DOHH2 (cell line): ENCODE measurements around the gene CLDN34.
A peak's percentile ranks its signal among the peaks of the same experiment; 100 is the strongest.

Experiments
- H3F3A ChIP-seq: fragments of 200-600 bp; sonication (generic), shearing (Covaris generic); 2 replicates; pipeline ENCODE4 v1.6.0; 2016; ENCODE audit warnings: antibody characterized with exemption, mild to moderate bottlenecking; ENCODE audit not compliant: control insufficient read depth, insufficient read depth
- H3K27ac ChIP-seq: fragments of 200-600 bp; sonication (generic); 2 replicates; pipeline ENCODE4 v1.5.1; 2014; ENCODE audit warnings: low read depth, mild to moderate bottlenecking, low read length, moderate library complexity
- H3K27me3 ChIP-seq: fragments of 200-600 bp; sonication (generic); 2 replicates; pipeline ENCODE4 v1.6.1; 2014; ENCODE audit warnings: mild to moderate bottlenecking, low read length, mixed read lengths; ENCODE audit not compliant: control insufficient read depth
- H3K36me3 ChIP-seq: fragments of 200-600 bp; sonication (generic); 2 replicates; pipeline ENCODE4 v1.6.1; 2014; ENCODE audit warnings: mild to moderate bottlenecking, low read length, moderate library complexity, mixed read lengths; ENCODE audit not compliant: control insufficient read depth
- H3K4me1 ChIP-seq: fragments of 200-600 bp; sonication (generic); 2 replicates; pipeline ENCODE4 v1.6.1; 2014; ENCODE audit warnings: mild to moderate bottlenecking, low read length, mixed read lengths; ENCODE audit not compliant: control insufficient read depth
- H3K4me2 ChIP-seq: fragments of 200-600 bp; sonication (generic); 2 replicates; pipeline ENCODE4 v1.6.0; 2014; ENCODE audit warnings: mild to moderate bottlenecking, low read length, moderate library complexity
- H3K4me3 ChIP-seq: fragments of 200-600 bp; sonication (generic); 2 replicates; pipeline ENCODE4 v1.5.1; 2014; ENCODE audit warnings: mild to moderate bottlenecking, low read length, mixed read lengths
- H3K79me2 ChIP-seq: fragments of 200-600 bp; sonication (generic); 2 replicates; pipeline ENCODE4 v1.6.1; 2014; ENCODE audit warnings: mild to moderate bottlenecking, low read length, mixed read lengths; ENCODE audit not compliant: control insufficient read depth
- H3K9me2 ChIP-seq: fragments of 200-600 bp; sonication (generic); replicated peaks from 2 replicates; pipeline ENCODE4 v1.6.1; 2014; ENCODE audit warnings: mild to moderate bottlenecking, low read length, mixed read lengths; ENCODE audit not compliant: control insufficient read depth
- H3K9me3 ChIP-seq: fragments of 200-600 bp; sonication (generic); 2 replicates; pipeline ENCODE4 v1.6.1; 2014; ENCODE audit warnings: antibody characterized with exemption, low read length, mixed read lengths; ENCODE audit not compliant: control insufficient read depth, insufficient read depth
- H4K20me1 ChIP-seq: fragments of 200-600 bp; sonication (generic); 2 replicates; pipeline ENCODE4 v1.6.0; 2014; ENCODE audit warnings: low read depth, mild to moderate bottlenecking, antibody characterized with exemption, low read length, moderate library complexity; ENCODE audit not compliant: control insufficient read depth, insufficient read depth
- CTCF ChIP-seq: fragments of 200-600 bp; sonication (generic); IDR thresholded peaks from one replicate; pipeline ENCODE4 v1.5.1; 2014; ENCODE audit warnings: antibody characterized with exemption, mild to moderate bottlenecking, low read depth, low read length; ENCODE audit not compliant: poor library complexity, severe bottlenecking
- EZH2phosphoT487 ChIP-seq: fragments of 200-600 bp; sonication (generic); IDR thresholded peaks from 2 replicates; pipeline ENCODE4 v1.6.1; 2017; ENCODE audit warnings: borderline replicate concordance, mild to moderate bottlenecking, antibody characterized with exemption, low read length, moderate library complexity, mixed read lengths

Gene CLDN34

GRCh38 chrX:10009741-10010140 is 42.6 kb downstream of the CLDN34 start:
- no peaks in the 10 kb centered on the region for H4K20me1 ChIP-seq
- H3K27ac ChIP-seq, result no peak overlapping the region
- H3K4me3 ChIP-seq, result no peak overlapping the region
- no peak for TF ChIP-seq EZH2phosphoT487
- no peak for TF ChIP-seq CTCF
- 0 out of 2 replicates have a peak, but pooled peaks cover 6% of the 10 kb centered on the region for H3K27me3 ChIP-seq
- H3K36me3 ChIP-seq, result no peaks in the 10 kb centered on the region
- H3K4me2 ChIP-seq, result peak overlapping the region; percentile 75; the same call in 1 of the 2 replicates
- no peaks in the 10 kb centered on the region for H3F3A ChIP-seq
- H3K9me2 ChIP-seq, result no peaks in the 10 kb centered on the region
- peaks cover 45% of the 10 kb centered on the region for H3K4me1 ChIP-seq
- no peaks in the 10 kb centered on the region for H3K9me3 ChIP-seq
- no peaks in the 10 kb centered on the region for H3K79me2 ChIP-seq

- H3F3A ChIP-seq, result no peaks in the 10 kb centered on the region
- H4K20me1 ChIP-seq, result no peaks in the 10 kb centered on the region
- no peaks in the 10 kb centered on the region for H3K36me3 ChIP-seq
- H3K4me2 ChIP-seq, result peak overlapping the region; percentile 75
- no peaks in the 10 kb centered on the region for H3K79me2 ChIP-seq
- no peak for TF ChIP-seq EZH2phosphoT487
- TF ChIP-seq CTCF, result no peak
- H3K9me3 ChIP-seq, result no peaks in the 10 kb centered on the region
- peak overlapping the region; percentile 62 for H3K27ac ChIP-seq
- no peaks in the 10 kb centered on the region for H3K9me2 ChIP-seq
- 0 out of 2 replicates have a peak, but pooled peaks cover 2% of the 10 kb centered on the region for H3K27me3 ChIP-seq
- H3K4me3 ChIP-seq, result peak overlapping the region; percentile 53
- peaks cover 45% of the 10 kb centered on the region for H3K4me1 ChIP-seq
These were observed 43.5 kb downstream of the CLDN34 start for GRCh38 chrX:10010686-10011085.

- peak overlapping the region; percentile 62 for H3K27ac ChIP-seq
These were observed 44.2 kb downstream of the CLDN34 start for GRCh38 chrX:10011261-10011931.

GRCh38 chrX:10011991-10012390 is 44.8 kb downstream of the CLDN34 start:
- peak overlapping the region; percentile 53; the same call in 1 of the 2 replicates for H3K4me3 ChIP-seq
- peaks cover 12% of the 10 kb centered on the region for H3K79me2 ChIP-seq
- peaks cover 10% of the 10 kb centered on the region for H3K36me3 ChIP-seq
- H3K4me1 ChIP-seq, result peaks cover 49% of the 10 kb centered on the region
- no peaks in the 10 kb centered on the region for H4K20me1 ChIP-seq
- no peak overlapping the region for H3K27ac ChIP-seq
- H3K4me2 ChIP-seq, result peak overlapping the region; percentile 75
- H3K9me3 ChIP-seq, result no peaks in the 10 kb centered on the region
- H3K9me2 ChIP-seq, result no peaks in the 10 kb centered on the region
- H3F3A ChIP-seq, result no peaks in the 10 kb centered on the region
- 0 out of 2 replicates have a peak, but pooled peaks cover 2% of the 10 kb centered on the region for H3K27me3 ChIP-seq
- no peak for TF ChIP-seq EZH2phosphoT487
- TF ChIP-seq CTCF, result no peak

More at GRCh38 chrX:10011261-10011931, 44.2 kb downstream of the CLDN34 start:
- H3F3A ChIP-seq, result no peaks in the 10 kb centered on the region
- H4K20me1 ChIP-seq, result no peaks in the 10 kb centered on the region
- peak overlapping the region; percentile 53 for H3K4me3 ChIP-seq
- peaks cover 45% of the 10 kb centered on the region for H3K4me1 ChIP-seq
- no peaks in the 10 kb centered on the region for H3K9me3 ChIP-seq
- H3K36me3 ChIP-seq, result peaks cover 4% of the 10 kb centered on the region
- H3K27me3 ChIP-seq, result 0 out of 2 replicates have a peak, but pooled peaks cover 2% of the 10 kb centered on the region
- H3K79me2 ChIP-seq, result peaks cover 6% of the 10 kb centered on the region
- no peak for TF ChIP-seq EZH2phosphoT487
- H3K9me2 ChIP-seq, result no peaks in the 10 kb centered on the region
- peak overlapping the region; percentile 75 for H3K4me2 ChIP-seq
